PFSK-1 (cell line): ENCODE results near the gene TGFB2.

Experiments used
- REST ChIP-seq, 2 experiments: IDR thresholded peaks; 2 replicates each; pipeline versions ENCODE4 v1.6.1 to v1.8.0; 2011 to 2012; ENCODE audit warnings: low read depth in 2 of 2, low read length in 2 of 2, control low read depth in 1 of 2, inconsistent platforms in 1 of 2, mild to moderate bottlenecking in 1 of 2, moderate library complexity in 1 of 2; ENCODE audit not compliant: insufficient read depth in 1 of 2
- TAF1 ChIP-seq: IDR thresholded peaks from 2 replicates; pipeline ENCODE4 v1.6.1; 2012; ENCODE audit warnings: low read length, control low read depth, borderline replicate concordance; ENCODE audit not compliant: insufficient read depth

- TF ChIP-seq REST (IDR thresholded peaks at IDR 0.05; ENCODE audit: insufficient read depth in 1 of 2, low read depth in 2 of 2, low read length in 2 of 2) (no peak), TAF1 (no peak)
Observed at GRCh38 chr1:218459450-218459849, 114.3 kb downstream of the TGFB2 start.
